Mesendoderm (in vitro differentiated cells): Measurements from ENCODE around the gene SLC25A34.

Experiments used
- DNase-seq: peaks from one replicate; pipeline ENCODE4 v3.0.0; 2013
- H2AK5ac ChIP-seq: 2 replicates; pipeline ENCODE4 v1.6.1; 2013; ENCODE audit warnings: low read length, inconsistent platforms
- H2BK120ac ChIP-seq: 2 replicates; pipeline ENCODE4 v1.6.1; 2013; ENCODE audit warnings: low read depth, mild to moderate bottlenecking, low read length, moderate library complexity, mixed read lengths
- H2BK15ac ChIP-seq: replicated peaks from 2 replicates; pipeline ENCODE4 v1.6.1; 2013; ENCODE audit warnings: low read depth, mild to moderate bottlenecking, moderate library complexity
- H2BK5ac ChIP-seq: 2 replicates; pipeline ENCODE4 v1.6.1; 2013; ENCODE audit warnings: low read length, inconsistent platforms
- H3K18ac ChIP-seq: 2 replicates; pipeline ENCODE4 v1.6.1; 2013; ENCODE audit warnings: mild to moderate bottlenecking, low read length, mixed read lengths
- H3K23ac ChIP-seq: one replicate; pipeline ENCODE4 v1.6.1; 2013; ENCODE audit warnings: low read length
- H3K27ac ChIP-seq: 2 replicates; pipeline ENCODE4 v1.5.1; 2013; ENCODE audit warnings: low read depth, mild to moderate bottlenecking, inconsistent platforms, low read length, moderate library complexity
- H3K27me3 ChIP-seq: 2 replicates; pipeline ENCODE4 v1.6.1; 2013; ENCODE audit warnings: low read length, control low read depth, mild to moderate bottlenecking, inconsistent platforms; ENCODE audit not compliant: insufficient read depth, poor library complexity
- H3K36me3 ChIP-seq: 2 replicates; pipeline ENCODE4 v1.6.1; 2013; ENCODE audit warnings: low read length, inconsistent platforms; ENCODE audit not compliant: control insufficient read depth, insufficient read depth
- H3K4ac ChIP-seq: one replicate; pipeline ENCODE4 v1.6.1; 2013; ENCODE audit warnings: low read depth, mild to moderate bottlenecking, low read length, moderate library complexity
- H3K4me1 ChIP-seq: 2 replicates; pipeline ENCODE4 v1.6.1; 2013; ENCODE audit warnings: low read depth, low read length, inconsistent platforms; ENCODE audit not compliant: control insufficient read depth
- H3K4me2 ChIP-seq: 2 replicates; pipeline ENCODE4 v1.6.1; 2013; ENCODE audit warnings: low read length
- H3K4me3 ChIP-seq: 2 replicates; pipeline ENCODE4 v1.5.1; 2013; ENCODE audit warnings: mild to moderate bottlenecking, low read length
- H3K56ac ChIP-seq: one replicate; pipeline ENCODE4 v1.6.1; 2013; ENCODE audit warnings: low read length
- H3K79me1 ChIP-seq: 2 replicates; pipeline ENCODE4 v1.6.1; 2013; ENCODE audit warnings: low read length, inconsistent platforms
- H3K79me2 ChIP-seq: 2 replicates; pipeline ENCODE4 v1.6.1; 2013; ENCODE audit warnings: mild to moderate bottlenecking, low read length; ENCODE audit not compliant: control insufficient read depth, insufficient read depth
- H3K9ac ChIP-seq: 2 replicates; pipeline ENCODE4 v1.6.1; 2013; ENCODE audit warnings: low read length, inconsistent platforms
- H4K5ac ChIP-seq: one replicate; pipeline ENCODE4 v1.6.1; 2013; ENCODE audit warnings: low read length
- H4K8ac ChIP-seq: one replicate; pipeline ENCODE4 v1.6.1; 2013; ENCODE audit warnings: low read depth, mild to moderate bottlenecking, control low read depth, low read length, moderate library complexity
- WGBS: extraction: QIAGEN DNeasy Blood & Tissue Kit; methylation state at CpG from one replicate; pipeline ENCODE4 v1.1.7; 2013; ENCODE audit warnings: low lambda C conversion rate, missing lambda C conversion rate; ENCODE audit not compliant: insufficient coverage; ENCODE audit errors: extremely low coverage; 5-methylcytosine and 5-hydroxymethylcytosine counted together

SLC25A34 gene

DNA sequence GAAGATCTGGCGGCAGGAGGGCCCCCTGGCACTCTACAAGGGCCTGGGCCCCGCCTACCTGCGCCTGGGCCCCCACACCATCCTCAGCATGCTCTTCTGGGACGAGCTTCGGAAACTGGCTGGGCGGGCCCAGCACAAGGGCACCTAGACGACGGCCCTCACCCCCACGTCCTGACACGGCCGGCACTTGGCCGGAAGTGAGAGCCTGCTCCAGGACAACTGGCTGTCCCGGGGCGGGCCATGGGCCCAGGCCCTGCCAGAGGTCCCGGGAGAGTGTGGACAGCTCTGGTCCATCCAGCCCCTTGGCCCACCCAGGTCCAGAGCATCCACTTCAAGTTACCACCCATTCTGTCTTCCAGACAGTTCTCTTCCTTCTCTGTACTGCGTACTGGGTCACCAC is 3.2 kb downstream of the SLC25A34 start:
- no peak overlapping the region for H4K5ac ChIP-seq
- H3K56ac ChIP-seq: no peak overlapping the region
- H3K4ac ChIP-seq: no peak overlapping the region
- no peaks in the 10 kb centered on the region for H3K36me3 ChIP-seq
- H4K8ac ChIP-seq: no peak overlapping the region
- H3K4me2 ChIP-seq: no peak overlapping the region
- no peak overlapping the region for H3K4me3 ChIP-seq
- H3K27ac ChIP-seq: no peak overlapping the region
- H2BK120ac ChIP-seq: no peak overlapping the region
- DNase-seq: no peak
- no peaks in the 10 kb centered on the region for H3K4me1 ChIP-seq
- H2AK5ac ChIP-seq: no peak overlapping the region
- H2BK15ac ChIP-seq: no peak overlapping the region
- H3K27me3 ChIP-seq: no peaks in the 10 kb centered on the region
- no peak overlapping the region for H2BK5ac ChIP-seq
- no peak overlapping the region for H3K18ac ChIP-seq
- no peaks in the 10 kb centered on the region for H3K79me2 ChIP-seq
- no CpG with 5 or more reads among the region's 16 CpGs for WGBS
- H3K9ac ChIP-seq: no peak overlapping the region
- H3K23ac ChIP-seq: no peak overlapping the region
- no peaks in the 10 kb centered on the region for H3K79me1 ChIP-seq

GRCh38 chr1:15739745-15740144 is 3.7 kb downstream of the SLC25A34 start:
- Histone ChIP-seq H3K56ac (no peak overlapping the region), H2BK5ac (no peak overlapping the region), H3K18ac (no peak overlapping the region), H3K9ac (no peak overlapping the region), H3K4me1 (no peaks in the 10 kb centered on the region), H3K23ac (no peak overlapping the region), H3K79me2 (no peaks in the 10 kb centered on the region), H3K4ac (no peak overlapping the region), H2BK120ac (no peak overlapping the region), H4K5ac (no peak overlapping the region), H3K4me3 (no peak overlapping the region), H3K27me3 (no peaks in the 10 kb centered on the region), H3K36me3 (no peaks in the 10 kb centered on the region), H4K8ac (no peak overlapping the region), H3K4me2 (no peak overlapping the region), H2AK5ac (no peak overlapping the region), H3K79me1 (no peaks in the 10 kb centered on the region), H3K27ac (no peak overlapping the region), H2BK15ac (no peak overlapping the region)
- WGBS: no CpG with 5 or more reads among the region's 7 CpGs
- no peak for DNase-seq

- Histone ChIP-seq H3K23ac (no peak overlapping the region), H4K8ac (no peak overlapping the region), H3K36me3 (no peaks in the 10 kb centered on the region), H3K27me3 (no peaks in the 10 kb centered on the region), H2BK120ac (no peak overlapping the region), H2BK15ac (no peak overlapping the region), H3K4me1 (no peaks in the 10 kb centered on the region), H3K18ac (no peak overlapping the region), H3K4me2 (no peak overlapping the region), H3K79me1 (no peaks in the 10 kb centered on the region), H3K79me2 (no peaks in the 10 kb centered on the region), H3K56ac (peak overlapping the region; percentile 38), H3K9ac (no peak overlapping the region), H3K27ac (no peak overlapping the region), H2BK5ac (no peak overlapping the region), H3K4me3 (no peak overlapping the region), H4K5ac (no peak overlapping the region), H3K4ac (no peak overlapping the region), H2AK5ac (no peak overlapping the region)
- WGBS: no CpG with 5 or more reads among the region's 27 CpGs
- peak; percentile 90 for DNase-seq
These were observed 5.1 kb downstream of the SLC25A34 start for GRCh38 chr1:15740924-15741850.

DNA sequence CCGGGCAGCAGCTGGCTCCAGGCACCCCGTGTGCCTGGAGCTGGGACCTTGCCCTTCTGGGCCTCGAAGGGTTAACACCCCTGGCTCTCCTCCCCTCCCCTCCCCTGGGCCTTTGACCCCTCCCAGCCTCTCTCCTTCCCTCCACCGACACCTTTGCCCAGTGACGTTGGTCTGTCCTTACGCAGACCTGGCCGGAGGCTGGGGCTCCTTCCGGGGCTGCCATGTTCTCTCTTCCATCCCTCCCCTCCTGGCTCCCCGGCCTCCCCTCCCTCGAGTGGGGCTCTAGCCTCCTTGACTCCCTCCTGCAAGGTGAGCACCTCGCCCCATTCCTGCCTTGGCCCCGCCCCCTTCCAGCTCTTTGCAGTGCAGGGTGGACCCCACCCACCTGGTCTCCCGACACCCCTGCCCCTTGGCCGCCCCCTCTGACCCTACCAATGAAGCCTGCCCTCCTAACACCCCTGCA is 6.3 kb downstream of the SLC25A34 start, which contains the start of gene TMEM82:
TMEM82 (plus strand) TSS at position 161 of the 463 bp plus-strand sequence; CDS start at position 222, 61 bp downstream.
- no peak within 1 kb of the TSS for H2BK5ac ChIP-seq
- H4K8ac ChIP-seq: no peak within 1 kb of the TSS
- no peak within 1 kb of the TSS for H2BK15ac ChIP-seq
- H3K4me2 ChIP-seq: peak within 1 kb of the TSS; percentile 4
- H3K79me2 ChIP-seq: no peaks in the 10 kb centered on the region
- no peaks in the 10 kb centered on the region for H3K4me1 ChIP-seq
- no peaks in the 10 kb centered on the region for H3K36me3 ChIP-seq
- whole genome bisulfite sequencing: no CpG with 5 or more reads among the region's 14 CpGs
- no peak within 1 kb of the TSS for H3K4me3 ChIP-seq
- H4K5ac ChIP-seq: no peak within 1 kb of the TSS
- no peaks in the 10 kb centered on the region for H3K27me3 ChIP-seq
- peak; percentile 73 for DNase-seq
- no peak within 1 kb of the TSS for H2BK120ac ChIP-seq
- H3K9ac ChIP-seq: peak within 1 kb of the TSS; percentile 20
- no peaks in the 10 kb centered on the region for H3K79me1 ChIP-seq
- H3K23ac ChIP-seq: no peak within 1 kb of the TSS
- H2AK5ac ChIP-seq: no peak within 1 kb of the TSS
- H3K56ac ChIP-seq: peak within 1 kb of the TSS; percentile 58
- H3K18ac ChIP-seq: no peak within 1 kb of the TSS
- no peak within 1 kb of the TSS for H3K27ac ChIP-seq
- no peak within 1 kb of the TSS for H3K4ac ChIP-seq

DNA sequence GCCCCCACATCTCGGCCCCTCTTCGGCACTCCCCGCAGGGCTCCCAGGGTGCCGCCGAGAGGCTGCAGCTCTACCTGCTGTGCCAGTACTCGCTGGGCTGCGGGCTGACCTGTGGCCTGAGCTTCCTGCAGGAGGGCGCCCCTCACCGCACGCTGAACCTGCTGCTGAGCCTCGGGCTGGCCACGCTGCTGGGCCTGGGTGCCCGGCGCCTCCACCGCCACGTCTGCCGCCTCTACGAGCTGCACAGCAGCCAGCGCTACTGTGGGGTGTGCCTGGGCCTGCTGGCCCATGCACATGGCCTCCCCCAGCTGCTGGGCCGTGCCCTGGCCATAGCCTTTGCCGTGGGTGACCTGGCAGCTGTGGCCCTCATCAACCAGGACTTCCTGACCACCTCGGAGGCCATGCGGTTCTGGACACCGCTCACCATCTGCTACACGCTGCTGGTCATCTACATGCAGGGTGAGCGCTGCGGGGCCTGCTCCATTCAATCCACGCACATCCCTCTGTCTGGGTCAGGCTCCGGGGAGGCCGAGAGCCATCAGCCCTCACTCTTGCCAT is 8.1 kb downstream of the SLC25A34 start:
- Histone ChIP-seq H3K79me1 (no peaks in the 10 kb centered on the region), H2BK5ac (no peak overlapping the region), H3K4ac (no peak overlapping the region), H2AK5ac (no peak overlapping the region), H2BK15ac (no peak overlapping the region), H3K27me3 (no peaks in the 10 kb centered on the region), H4K5ac (no peak overlapping the region), H3K4me1 (no peaks in the 10 kb centered on the region), H3K9ac (no peak overlapping the region), H3K56ac (no peak overlapping the region), H3K27ac (no peak overlapping the region), H3K4me3 (no peak overlapping the region), H2BK120ac (no peak overlapping the region), H3K4me2 (no peak overlapping the region), H4K8ac (no peak overlapping the region), H3K79me2 (no peaks in the 10 kb centered on the region), H3K18ac (no peak overlapping the region), H3K23ac (no peak overlapping the region), H3K36me3 (no peaks in the 10 kb centered on the region)
- WGBS: no CpG with 5 or more reads among the region's 30 CpGs
- no peak for DNase-seq
